PC-9 (cell line): ENCODE measurements around the gene ANO7.

Source experiments
- CTCF ChIP-seq: fragments of 200-600 bp; sonication (generic); conservative IDR thresholded peaks from 2 replicates; pipeline ENCODE4 v1.6.1; 2017; ENCODE audit warnings: mixed run types, antibody characterized with exemption, mild to moderate bottlenecking, moderate library complexity
- EZH2 ChIP-seq: fragments of 200-600 bp; sonication (generic); IDR thresholded peaks from 2 replicates; pipeline ENCODE4 v1.8.0; 2017; ENCODE audit warnings: antibody characterized with exemption, low read depth

DNA sequence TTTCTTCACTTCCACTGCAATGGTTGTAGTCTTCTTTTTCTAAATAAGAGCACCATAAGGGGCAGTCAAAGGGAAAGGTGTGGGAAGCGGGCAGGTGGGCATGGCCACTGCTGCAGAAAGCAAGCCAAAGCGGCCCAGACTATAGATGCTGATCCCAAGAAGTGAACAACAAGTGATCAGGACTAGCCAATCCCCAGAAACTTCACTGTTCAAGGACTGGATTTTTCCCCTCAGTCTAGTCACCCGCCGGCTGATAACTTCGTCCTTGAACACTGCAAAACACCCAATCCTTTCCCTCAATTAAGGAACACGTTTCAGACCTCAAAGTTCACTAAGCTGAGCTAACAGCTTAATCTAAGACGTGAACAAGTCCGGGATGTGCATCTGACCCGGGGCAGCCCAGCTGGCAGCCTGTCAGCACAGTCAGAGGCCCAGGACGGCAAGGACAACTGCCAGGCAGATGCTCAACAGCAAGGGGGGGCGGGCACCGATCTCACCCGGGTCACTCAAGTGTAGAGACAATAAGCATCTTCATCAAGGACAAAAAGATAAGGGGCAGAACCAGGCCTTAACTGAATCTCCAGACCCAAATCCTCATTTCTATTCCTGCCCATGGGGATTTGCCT is 67.2 kb downstream of the ANO7 start:
- TF ChIP-seq CTCF: no peak
- no peak for TF ChIP-seq EZH2
